IMR-90 (cell line): ENCODE data around the gene PTPN4. TPM values are rescaled to one million over a fixed set of nuclear protein-coding genes. Genes with fewer than 3 reads are reported as not detected.

Source experiments
- ATAC-seq: fragments of 200-7000 bp; cut with Tn5 transposase; 2 replicates; pipeline ENCODE4 v1.9.1; 2020; ENCODE audit warnings: low read depth, mild to moderate bottlenecking, moderate library complexity
- BruUV-seq: library from RNA; stranded (reverse); fragments of 400-500 nt; replicated peaks from 2 replicates; lab custom pipeline; 2021; lab: Mats Ljungman, UMichigan
- CTCF ChIA-PET: fragments of 300-600 bp; formaldehyde crosslinking; extraction: SDS; loops from one replicate; lab custom pipeline; 2021; ENCODE audit warnings: antibody characterized with exemption; lab: Yijun Ruan, JAX
- POLR2A ChIA-PET: fragments of 300-600 bp; sonication (Branson Sonifier 250); formaldehyde crosslinking; loops from one replicate; lab custom pipeline; 2022; ENCODE audit warnings: antibody characterized with exemption; ENCODE audit not compliant: unreplicated experiment; lab: Charles Lee
- DNase-seq: peaks from one replicate; pipeline ENCODE4 v3.0.0; 2013
- H2AFZ ChIP-seq: replicated peaks from 2 replicates; pipeline ENCODE3; 2013; ENCODE audit warnings: low read length, mild to moderate bottlenecking; ENCODE audit not compliant: poor library complexity
- H2AK5ac ChIP-seq: 2 replicates; pipeline ENCODE4 v1.6.1; 2013; ENCODE audit warnings: low read depth, low read length, inconsistent platforms
- H2AK9ac ChIP-seq: replicated peaks from 2 replicates; pipeline ENCODE3; 2013; ENCODE audit warnings: mild to moderate bottlenecking, low read depth, low read length, moderate library complexity; ENCODE audit not compliant: poor library complexity
- H2BK120ac ChIP-seq: 2 replicates; pipeline ENCODE4 v1.6.1; 2013; ENCODE audit warnings: low read depth, low read length, inconsistent platforms
- H2BK15ac ChIP-seq: 3 replicates; pipeline ENCODE4 v1.6.1; 2013; ENCODE audit warnings: low read depth, low read length, inconsistent platforms
- H2BK20ac ChIP-seq: 2 replicates; pipeline ENCODE4 v1.6.1; 2013; ENCODE audit warnings: low read depth, mild to moderate bottlenecking, inconsistent platforms, low read length, moderate library complexity
- H2BK5ac ChIP-seq: 2 replicates; pipeline ENCODE4 v1.6.1; 2013; ENCODE audit warnings: mild to moderate bottlenecking, low read depth, low read length, inconsistent platforms; ENCODE audit not compliant: poor library complexity, severe bottlenecking
- H3K14ac ChIP-seq: replicated peaks from 2 replicates; pipeline ENCODE4 v1.6.1; 2013; ENCODE audit warnings: low read depth, low read length, inconsistent platforms
- H3K18ac ChIP-seq: 2 replicates; pipeline ENCODE4 v1.6.1; 2013; ENCODE audit warnings: low read depth, low read length, control low read depth
- H3K23ac ChIP-seq: 2 replicates; pipeline ENCODE4 v1.6.1; 2013; ENCODE audit warnings: low read depth, low read length, inconsistent platforms
- H3K27ac ChIP-seq: 2 replicates; pipeline ENCODE4 v1.5.1; 2013; ENCODE audit warnings: mild to moderate bottlenecking, control low read depth, low read length; ENCODE audit not compliant: insufficient read depth
- H3K27me3 ChIP-seq: 2 replicates; pipeline ENCODE4 v1.6.1; 2013; ENCODE audit warnings: low read length; ENCODE audit not compliant: control insufficient read depth, insufficient read depth
- H3K36me3 ChIP-seq: 2 replicates; pipeline ENCODE4 v1.6.1; 2013; ENCODE audit warnings: low read length, mixed read lengths; ENCODE audit not compliant: control insufficient read depth, insufficient read depth
- H3K4ac ChIP-seq: 2 replicates; pipeline ENCODE4 v1.6.1; 2013; ENCODE audit warnings: low read depth, low read length, inconsistent platforms
- H3K4me1 ChIP-seq: 2 replicates; pipeline ENCODE4 v1.6.1; 2013; ENCODE audit warnings: low read length, mixed read lengths; ENCODE audit not compliant: control insufficient read depth, insufficient read depth
- H3K4me2 ChIP-seq: 2 replicates; pipeline ENCODE4 v1.6.1; 2013; ENCODE audit warnings: low read depth, mild to moderate bottlenecking, control low read depth, low read length, moderate library complexity
- H3K4me3 ChIP-seq: 2 replicates; pipeline ENCODE4 v1.5.1; 2013; ENCODE audit warnings: low read depth, mild to moderate bottlenecking, control low read depth, low read length, moderate library complexity; ENCODE audit not compliant: insufficient read depth
- H3K56ac ChIP-seq: 2 replicates; pipeline ENCODE4 v1.6.1; 2013; ENCODE audit warnings: low read length, inconsistent platforms; ENCODE audit not compliant: insufficient read depth; ENCODE audit errors: extremely low read depth
- H3K79me1 ChIP-seq, 2 experiments: 2 replicates each; pipeline ENCODE4 v1.6.1; 2013; ENCODE audit warnings: low read length in 2 of 2, inconsistent platforms in 1 of 2, low read depth in 1 of 2
- H3K9ac ChIP-seq: 2 replicates; pipeline ENCODE4 v1.6.1; 2013; ENCODE audit warnings: low read depth, low read length, control low read depth
- H3K9me1 ChIP-seq: 2 replicates; pipeline ENCODE4 v1.6.1; 2013; ENCODE audit warnings: low read length, inconsistent platforms; ENCODE audit not compliant: insufficient read depth
- H3K9me3 ChIP-seq: 2 replicates; pipeline ENCODE4 v1.6.1; 2013; ENCODE audit warnings: low read length; ENCODE audit not compliant: control insufficient read depth, insufficient read depth
- H4K20me1 ChIP-seq: 2 replicates; pipeline ENCODE4 v1.6.1; 2013; ENCODE audit warnings: low read length, inconsistent platforms; ENCODE audit not compliant: insufficient read depth
- H4K5ac ChIP-seq: 2 replicates; pipeline ENCODE4 v1.6.1; 2013; ENCODE audit warnings: mild to moderate bottlenecking, low read depth, low read length, control low read depth
- H4K8ac ChIP-seq, 2 experiments: 2 replicates each; pipeline ENCODE4 v1.6.1; 2013; ENCODE audit warnings: low read depth in 2 of 2, low read length in 2 of 2, control low read depth in 1 of 2, inconsistent platforms in 1 of 2
- H4K91ac ChIP-seq: 2 replicates; pipeline ENCODE4 v1.6.1; 2013; ENCODE audit warnings: low read depth, low read length, inconsistent platforms; ENCODE audit not compliant: insufficient read depth
- BHLHE40 ChIP-seq: fragments of 150-350 bp; IDR thresholded peaks from 2 replicates; pipeline ENCODE4 v1.6.1; 2016; ENCODE audit warnings: mild to moderate bottlenecking, low read depth, low read length
- CEBPB ChIP-seq: IDR thresholded peaks from 2 replicates; pipeline ENCODE4 v1.6.1; 2012; ENCODE audit warnings: low read depth, low read length, improper control_type of control experiment
- CHD1 ChIP-seq: IDR thresholded peaks from 2 replicates; pipeline ENCODE4 v1.6.1; 2012; ENCODE audit warnings: low read depth, low read length, improper control_type of control experiment
- CTCF ChIP-seq: conservative IDR thresholded peaks from 2 replicates; pipeline ENCODE4 v1.5.1; 2012; ENCODE audit warnings: mild to moderate bottlenecking, low read depth, low read length, improper control_type of control experiment
- ELK1 ChIP-seq: fragments of 150-350 bp; IDR thresholded peaks from 2 replicates; pipeline ENCODE4 v1.6.1; 2016; ENCODE audit warnings: low read depth, mild to moderate bottlenecking, low read length, moderate library complexity, borderline replicate concordance
- FOS ChIP-seq: fragments of 150-350 bp; IDR thresholded peaks from 2 replicates; pipeline ENCODE4 v1.6.1; 2016; ENCODE audit warnings: low read depth, low read length
- MAFK ChIP-seq: IDR thresholded peaks from 2 replicates; pipeline ENCODE4 v1.6.1; 2012; ENCODE audit warnings: low read depth, low read length, improper control_type of control experiment
- MAZ ChIP-seq: IDR thresholded peaks from 2 replicates; pipeline ENCODE4 v1.6.1; 2012; ENCODE audit warnings: low read depth, mild to moderate bottlenecking, low read length, improper control_type of control experiment, moderate library complexity, borderline replicate concordance
- MXI1 ChIP-seq: IDR thresholded peaks from 2 replicates; pipeline ENCODE4 v1.6.1; 2012; ENCODE audit warnings: low read depth, mild to moderate bottlenecking, low read length, moderate library complexity, borderline replicate concordance
- NFE2L2 ChIP-seq: fragments of 150-350 bp; IDR thresholded peaks from 2 replicates; pipeline ENCODE4 v1.6.1; 2016; ENCODE audit warnings: low read depth, mild to moderate bottlenecking, low read length
- POLR2A ChIP-seq: IDR thresholded peaks from 2 replicates; pipeline ENCODE4 v1.6.1; 2012; ENCODE audit warnings: mild to moderate bottlenecking, low read depth, low read length
- RAD21 ChIP-seq: IDR thresholded peaks from 2 replicates; pipeline ENCODE4 v1.6.1; 2012; ENCODE audit warnings: low read length, improper control_type of control experiment
- RCOR1 ChIP-seq: IDR thresholded peaks from 2 replicates; pipeline ENCODE4 v1.6.1; 2012; ENCODE audit warnings: mild to moderate bottlenecking, low read length, improper control_type of control experiment; ENCODE audit not compliant: insufficient replicate concordance
- RFX5 ChIP-seq: IDR thresholded peaks from 2 replicates; pipeline ENCODE4 v1.8.0; 2012; ENCODE audit warnings: low read depth, mild to moderate bottlenecking, low read length, moderate library complexity
- SMC3 ChIP-seq: fragments of 150-350 bp; IDR thresholded peaks from 2 replicates; pipeline ENCODE4 v1.6.1; 2016; ENCODE audit warnings: low read depth, mild to moderate bottlenecking, antibody characterized with exemption, low read length, moderate library complexity
- USF2 ChIP-seq: fragments of 150-350 bp; IDR thresholded peaks from 2 replicates; pipeline ENCODE4 v1.6.1; 2017; ENCODE audit warnings: mild to moderate bottlenecking, antibody characterized with exemption, low read length, low read depth
- whole genome bisulfite sequencing, 2 experiments: methylation state at CpG; one replicate each; pipeline versions ENCODE4 v1.1.5 to v1.1.7; 2013; ENCODE audit warnings: missing lambda C conversion rate in 2 of 2; ENCODE audit not compliant: insufficient read length in 1 of 2; ENCODE audit errors: extremely low coverage in 2 of 2; 5-methylcytosine and 5-hydroxymethylcytosine counted together
- dilution Hi-C: fragments of 300-500 bp; cut with HindIII; formaldehyde crosslinking; loops from one replicate; pipeline ENCODE4 v1.14.3; 2018; ENCODE audit warnings: low sequenced_read_pairs; ENCODE audit not compliant: unreplicated experiment
- in situ Hi-C: fragments of 300-500 bp; cut with MboI; formaldehyde crosslinking; loops from 3 replicates; pipeline ENCODE4 v1.14.3; 2019; ENCODE audit warnings: low sequenced_read_pairs, inconsistent platforms, mixed read lengths
- intact Hi-C: fragments of 100-400 bp; cut with micrococcal nuclease; formaldehyde crosslinking; loops from 2 replicates; pipeline ENCODE4 v1.10.0; 2022
- polyA plus RNA-seq, 3 experiments: library from polyadenylated mRNA; depleted of rRNA; stranded (reverse); fragments of >200 nt; gene quantifications; 2 replicates each; pipeline ENCODE4 v1.2.3, GENCODE V29; 2012; ENCODE audit warnings: low replicate concordance in 1 of 3
- total RNA-seq: library from RNA; depleted of rRNA; stranded (reverse); fragments of >200 nt; gene quantifications from 2 replicates; pipeline ENCODE4 v1.2.3, GENCODE V29; 2012

Gene PTPN4
- total and polyA plus RNA-seq, 2 of the 4 experiments (the other 2 are of a cell fraction), result 2.9 to 19.2 TPM

- Histone ChIP-seq H3K27me3 (no peaks in the 10 kb centered on the region), H3K4me1 (no peaks in the 10 kb centered on the region), H2AK5ac (no peak overlapping the region), H4K20me1 (no peaks in the 10 kb centered on the region), H2AFZ (no peak overlapping the region), H2BK5ac (no peak overlapping the region), H3K27ac (no peak overlapping the region), H4K5ac (no peak overlapping the region), H2BK15ac (no peak overlapping the region), H4K8ac (no peak overlapping the region), H2BK120ac (no peak overlapping the region), H3K4me3 (no peak overlapping the region), H3K4me2 (no peak overlapping the region), H3K14ac (no peak overlapping the region), H3K56ac (no peak overlapping the region), H2BK20ac (no peak overlapping the region), H3K23ac (no peak overlapping the region), H4K91ac (no peak overlapping the region), H3K79me1 (no peaks in the 10 kb centered on the region; a peak in 1 of 4 replicates), H2AK9ac (no peak overlapping the region), H3K9me1 (no peaks in the 10 kb centered on the region), H3K18ac (no peak overlapping the region), H3K9ac (no peak overlapping the region), H3K4ac (no peak overlapping the region), H3K9me3 (no peaks in the 10 kb centered on the region), H3K36me3 (no peaks in the 10 kb centered on the region)
- dilution Hi-C loops, result no loop called here
- CTCF ChIA-PET, result no interaction called here
- no CpG with 5 or more reads among the region's 7 CpGs for WGBS, 2 experiments
- ATAC-seq (no peak), DNase-seq (no peak)
- no TSS peak for BruUV-seq
- POLR2A ChIA-PET, result no interaction called here
- intact Hi-C loops, result loop anchor here (5.0 kb wide), 1 partner anchor 39 kb away; no protein-coding TSS in a partner anchor
- TF ChIP-seq ELK1 (no peak), MAFK (no peak), USF2 (no peak), MAZ (no peak), RFX5 (no peak), FOS (no peak), BHLHE40 (no peak), NFE2L2 (no peak), RAD21 (no peak), MXI1 (no peak), SMC3 (no peak), CEBPB (no peak), RCOR1 (no peak), CTCF (no peak), CHD1 (no peak), POLR2A (no peak)
- in situ Hi-C loops, result no loop called here
Observed at GRCh38 chr2:119801040-119801439, 41.3 kb downstream of the PTPN4 start.
